Glutamatergic neuron (in vitro differentiated cells): Measurements from ENCODE around the gene PLEKHA5. TPM values are rescaled to one million over a fixed set of nuclear protein-coding genes. Genes with fewer than 3 reads are reported as not detected.

ENCODE experiments used
- DNase-seq: peaks from one replicate; pipeline ENCODE4 v3.0.0; 2022
- H3K27ac Mint-ChIP-seq: one replicate; pipeline ENCODE4 v1.8.0; 2020; ENCODE audit warnings: mild to moderate bottlenecking, mixed read lengths, inconsistent platforms; ENCODE audit not compliant: unreplicated experiment
- H3K27me3 Mint-ChIP-seq: one replicate; pipeline ENCODE4 v1.8.0; 2020; ENCODE audit warnings: mild to moderate bottlenecking, moderate library complexity, mixed read lengths, inconsistent platforms; ENCODE audit not compliant: unreplicated experiment
- H3K36me3 Mint-ChIP-seq: one replicate; pipeline ENCODE4 v1.8.0; 2020; ENCODE audit warnings: mild to moderate bottlenecking, mixed read lengths, inconsistent platforms; ENCODE audit not compliant: unreplicated experiment
- H3K4me1 Mint-ChIP-seq: one replicate; pipeline ENCODE4 v1.8.0; 2020; ENCODE audit warnings: mild to moderate bottlenecking, low read depth, mixed read lengths, inconsistent platforms; ENCODE audit not compliant: unreplicated experiment
- H3K4me3 Mint-ChIP-seq: one replicate; pipeline ENCODE4 v1.8.0; 2020; ENCODE audit warnings: mild to moderate bottlenecking, mixed read lengths, inconsistent platforms; ENCODE audit not compliant: unreplicated experiment
- H3K9me3 Mint-ChIP-seq: one replicate; pipeline ENCODE4 v1.8.0; 2020; ENCODE audit warnings: mild to moderate bottlenecking, moderate library complexity, mixed read lengths, inconsistent platforms; ENCODE audit not compliant: unreplicated experiment
- CTCF ChIP-seq: fragments of 200-600 bp; sonication (generic); IDR thresholded peaks from one replicate; pipeline ENCODE4 v1.5.0; 2021; ENCODE audit not compliant: partially characterized antibody, unreplicated experiment
- total RNA-seq: library from RNA; stranded (reverse); fragmentation: NEBNext Ultra II Directional; extraction: Animal tissue kit (Norgen Biotek cat#: 25700); gene quantifications from one replicate; pipeline ENCODE4 v1.2.1, GENCODE V29; 2021; ENCODE audit not compliant: unreplicated experiment

Gene PLEKHA5
- total RNA-seq, 1 donor from 2014 or later: 314 TPM

DNA sequence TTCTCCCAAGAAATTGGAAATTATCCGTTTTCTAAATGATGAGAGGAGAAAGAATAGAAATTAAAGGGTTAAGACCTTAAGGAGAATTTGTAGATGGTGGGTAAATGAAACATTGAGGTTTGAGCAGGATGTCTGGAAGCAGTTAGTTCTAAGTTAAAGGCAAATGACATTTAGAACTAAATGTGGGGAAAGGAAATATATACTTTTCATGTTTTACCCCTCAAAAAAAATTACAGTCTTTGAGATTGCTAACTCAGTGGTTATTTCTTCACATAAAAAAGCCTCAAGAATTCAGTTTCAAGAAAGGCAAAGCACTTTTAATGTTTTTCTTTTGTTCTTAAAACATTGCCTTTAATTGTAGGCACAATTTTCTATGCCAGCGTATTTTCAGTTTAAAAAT is 114.0 kb downstream of the PLEKHA5 start:
- no peak for DNase-seq
- Mint-ChIP-seq H3K36me3 (no peaks in the 10 kb centered on the region), H3K9me3 (peaks cover 6% of the 10 kb centered on the region), H3K4me1 (peaks cover 18% of the 10 kb centered on the region), H3K27me3 (peaks cover 7% of the 10 kb centered on the region), H3K27ac (peak overlapping the region; percentile 83), H3K4me3 (peak overlapping the region; percentile 22)
- TF ChIP-seq CTCF: no peak

DNA sequence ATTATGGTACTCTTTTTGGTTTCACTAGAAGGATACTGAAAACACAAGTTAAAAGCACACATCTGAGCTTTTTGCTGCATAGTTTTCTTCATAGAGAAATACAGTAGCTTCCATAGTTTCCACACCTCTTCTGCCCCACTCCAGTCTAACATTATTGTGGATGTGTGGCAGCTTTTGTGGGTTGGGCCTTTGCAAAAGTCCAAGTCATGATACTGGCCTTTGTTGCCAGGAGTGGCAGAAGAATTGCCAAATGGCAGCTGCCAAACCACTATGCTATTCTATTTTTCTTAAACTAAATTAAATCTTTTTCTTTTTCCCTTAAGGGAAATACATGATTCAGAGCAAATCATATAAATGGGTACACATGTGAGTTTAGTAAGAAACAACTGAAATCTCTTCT is 114.8 kb downstream of the PLEKHA5 start:
- Mint-ChIP-seq H3K4me1 (peaks cover 19% of the 10 kb centered on the region), H3K27ac (peak overlapping the region; percentile 31), H3K4me3 (no peak overlapping the region), H3K36me3 (no peaks in the 10 kb centered on the region), H3K27me3 (peaks cover 7% of the 10 kb centered on the region), H3K9me3 (peaks cover 7% of the 10 kb centered on the region)
- no peak for TF ChIP-seq CTCF
- no peak for DNase-seq

DNA sequence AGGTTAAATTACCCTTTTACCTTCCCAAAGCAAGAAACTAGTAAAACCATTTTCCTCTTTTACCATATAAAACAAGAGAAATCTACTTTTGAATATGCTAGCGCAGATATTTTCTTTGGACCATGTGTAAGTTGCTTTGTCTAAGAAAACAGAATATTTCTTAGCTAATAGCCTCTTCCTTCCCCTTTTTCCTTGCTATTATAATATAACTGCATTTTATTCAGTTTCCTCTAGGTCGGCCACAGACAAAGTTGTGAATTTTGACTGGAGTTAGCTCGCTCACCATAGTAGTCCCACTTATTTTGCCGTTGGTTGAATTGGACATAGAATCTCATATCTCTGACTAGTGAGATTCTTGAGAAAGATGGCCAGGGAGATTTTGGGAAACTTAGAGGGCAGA is 115.6 kb downstream of the PLEKHA5 start:
- Mint-ChIP-seq H3K9me3 (peaks cover 8% of the 10 kb centered on the region), H3K36me3 (no peaks in the 10 kb centered on the region), H3K27me3 (peaks cover 10% of the 10 kb centered on the region), H3K27ac (peak overlapping the region; percentile 31), H3K4me3 (no peak overlapping the region), H3K4me1 (peaks cover 17% of the 10 kb centered on the region)
- no peak for TF ChIP-seq CTCF
- no peak for DNase-seq

- no peak for TF ChIP-seq CTCF
- peaks cover 17% of the 10 kb centered on the region for H3K4me1 Mint-ChIP-seq
- peaks cover 11% of the 10 kb centered on the region for H3K27me3 Mint-ChIP-seq
- no peaks in the 10 kb centered on the region for H3K36me3 Mint-ChIP-seq
- H3K27ac Mint-ChIP-seq: no peak overlapping the region
- peaks cover 8% of the 10 kb centered on the region for H3K9me3 Mint-ChIP-seq
- DNase-seq: no peak
- H3K4me3 Mint-ChIP-seq: no peak overlapping the region
Measured at GRCh38 chr12:19245666-19246065, 116.1 kb downstream of the PLEKHA5 start.

DNA sequence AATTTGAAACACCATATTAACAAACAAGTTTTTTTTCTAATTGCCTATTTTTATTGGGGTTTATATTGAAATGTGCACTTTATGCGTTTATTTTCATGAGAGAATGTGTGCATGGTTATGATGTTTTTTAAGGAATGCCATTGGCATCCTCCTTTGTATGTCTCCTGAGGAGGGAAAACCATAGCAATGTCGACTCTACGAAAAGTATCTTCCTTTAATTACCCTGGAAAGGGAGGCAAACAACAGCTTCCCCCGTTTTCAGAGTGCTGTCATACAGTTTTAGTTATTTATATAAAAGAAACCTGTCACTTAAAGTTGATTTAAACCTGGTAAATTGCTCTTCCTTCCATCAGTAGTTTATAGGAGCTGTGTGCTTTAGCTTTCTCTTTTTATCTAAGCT is 117.4 kb downstream of the PLEKHA5 start:
- Mint-ChIP-seq H3K4me1 (peaks cover 17% of the 10 kb centered on the region), H3K27ac (no peak overlapping the region), H3K27me3 (peaks cover 16% of the 10 kb centered on the region)

More for the DNA sequence above, 117.4 kb downstream of the PLEKHA5 start:
- Mint-ChIP-seq H3K36me3 (no peaks in the 10 kb centered on the region), H3K9me3 (peaks cover 20% of the 10 kb centered on the region), H3K4me3 (no peak overlapping the region)
- TF ChIP-seq CTCF: no peak
- no peak for DNase-seq
